Astrocyte of the cerebellum (primary cell): ENCODE results near the gene CXCR1.

Experiments used
- DNase-seq: peaks from one replicate; pipeline ENCODE4 v3.0.0-alpha.2; 2011; ENCODE audit warnings: low read depth
- H3K4me3 ChIP-seq: 2 replicates; pipeline ENCODE4 v1.5.1; 2011; ENCODE audit warnings: mild to moderate bottlenecking, low read depth, low read length, moderate library complexity
- CTCF ChIP-seq: IDR thresholded peaks from 2 replicates; pipeline ENCODE4 v1.5.1; 2012; ENCODE audit warnings: low read length, low read depth, moderate library complexity, mild to moderate bottlenecking; ENCODE audit errors: missing control alignments
- in situ Hi-C: cut with HindIII; loops from 2 replicates; pipeline ENCODE4 v1.10.0; 2017; ENCODE audit warnings: low sequenced_read_pairs

The CXCR1 gene

DNA sequence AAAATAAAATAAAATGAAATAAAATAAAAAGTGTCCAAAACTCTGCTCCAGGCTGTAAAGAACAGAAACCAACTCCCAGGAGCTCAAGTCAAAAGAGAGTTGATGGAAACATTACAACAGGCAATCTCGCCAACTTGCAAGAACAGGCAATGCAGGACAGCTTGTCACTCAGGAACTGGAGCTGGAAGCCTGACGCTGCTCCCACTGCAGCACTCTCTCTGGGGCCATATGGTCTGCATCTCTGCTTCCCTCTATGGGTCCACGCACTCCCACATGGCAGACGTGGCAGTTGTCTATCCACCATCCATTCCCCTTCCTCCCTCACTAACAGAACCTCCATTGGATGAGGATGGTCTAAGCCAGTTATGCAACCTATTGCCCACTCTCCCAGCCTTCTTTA, 26.9 kb upstream of the CXCR1 start:
- DNase-seq, result no peak
- in situ Hi-C loops, result no loop called here
- no peak overlapping the region for H3K4me3 ChIP-seq
- TF ChIP-seq CTCF, result no peak

DNA sequence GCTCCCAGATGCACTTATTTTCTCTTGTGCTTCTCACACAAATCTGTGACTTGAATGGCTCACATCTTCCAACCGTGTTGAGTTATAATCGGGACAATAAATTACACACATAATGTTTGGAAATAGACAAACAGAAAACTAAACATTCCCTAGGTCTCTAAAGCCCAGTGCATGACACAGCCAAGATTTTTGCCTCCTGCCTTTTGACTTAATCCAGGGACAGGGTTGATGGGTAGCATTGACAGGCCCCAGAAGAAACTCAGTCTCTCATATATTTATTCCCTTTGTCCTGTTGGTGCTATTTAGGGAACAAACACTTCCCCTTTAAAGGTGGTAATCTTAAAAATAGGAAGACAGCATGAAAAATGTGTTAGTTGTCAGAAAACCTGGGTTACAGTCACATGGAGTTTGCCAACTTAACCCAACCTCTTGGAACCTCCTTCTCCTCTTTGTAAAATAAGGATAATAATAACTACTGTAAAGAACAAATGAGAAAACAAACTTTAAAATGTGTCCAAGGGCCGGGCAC, 26.2 kb upstream of the CXCR1 start:
- in situ Hi-C loops, result no loop called here
- no peak for DNase-seq
- H3K4me3 ChIP-seq, result no peak overlapping the region
- no peak for TF ChIP-seq CTCF

GRCh38 chr2:218188528-218188927, 21.8 kb upstream of the CXCR1 start:
- in situ Hi-C loops, result no loop called here
- DNase-seq, result no peak
- TF ChIP-seq CTCF, result no peak
- no peak overlapping the region for H3K4me3 ChIP-seq

GRCh38 chr2:218187296-218188015, 20.7 kb upstream of the CXCR1 start:
- DNase-seq, result no peak
- TF ChIP-seq CTCF, result no peak
- H3K4me3 ChIP-seq, result no peak overlapping the region
- in situ Hi-C loops, result no loop called here

- no peak for DNase-seq
- no peak overlapping the region for H3K4me3 ChIP-seq
- in situ Hi-C loops, result no loop called here
- no peak for TF ChIP-seq CTCF
Observed at GRCh38 chr2:218186876-218187275, 20.1 kb upstream of the CXCR1 start.

DNA sequence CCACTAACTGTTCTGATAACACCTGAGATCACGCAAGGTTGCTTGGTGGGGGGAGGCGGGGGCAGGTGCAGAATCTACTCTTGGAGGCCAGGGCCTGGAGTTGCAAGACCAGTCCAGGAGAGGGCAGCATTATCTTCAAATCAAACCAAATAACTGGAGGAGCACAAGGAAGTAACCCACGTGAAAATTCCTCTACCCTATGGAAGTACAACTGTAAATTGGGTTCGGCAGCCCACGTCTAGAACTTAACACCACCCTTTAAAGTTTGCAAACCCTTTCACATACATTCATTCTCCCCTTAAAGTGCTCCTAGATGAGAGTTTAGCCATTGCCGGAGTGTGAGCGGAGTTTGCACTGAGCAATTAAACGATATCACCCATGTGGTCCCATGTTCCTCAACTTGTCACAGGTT, 19.6 kb upstream of the CXCR1 start:
- TF ChIP-seq CTCF, result peak; percentile 87
- no peak overlapping the region for H3K4me3 ChIP-seq
- in situ Hi-C loops, result no loop called here
- peak; percentile 38 for DNase-seq
